OCI-LY3 (cell line): ENCODE data around the gene SFMBT1.

Experiments
- H2AFZ ChIP-seq: fragments of 200-600, 300-600 bp; shearing (Covaris generic); 2 replicates; pipeline ENCODE4 v1.6.0; 2014; ENCODE audit warnings: antibody characterized with exemption, low read depth, low read length
- H3K27ac ChIP-seq: fragments of 200-600, 300-600 bp; sonication (generic); 2 replicates; pipeline ENCODE4 v1.5.1; 2014; ENCODE audit warnings: mild to moderate bottlenecking, low read length, moderate library complexity, mixed read lengths
- H3K27me3 ChIP-seq: fragments of 200-600, 300-600 bp; sonication (generic); 2 replicates; pipeline ENCODE4 v1.6.1; 2014; ENCODE audit warnings: low read depth, low read length, mixed read lengths
- H3K36me3 ChIP-seq: fragments of 200-600, 300-600 bp; sonication (generic); replicated peaks from 2 replicates; pipeline ENCODE3; 2014; ENCODE audit warnings: low read depth, low read length, mixed read lengths
- H3K4me1 ChIP-seq: fragments of 300-600, 200-600 bp; sonication (generic); 2 replicates; pipeline ENCODE4 v1.6.1; 2014; ENCODE audit warnings: low read length, mixed read lengths
- H3K4me2 ChIP-seq: fragments of 200-600, 300-600 bp; sonication (generic); 2 replicates; pipeline ENCODE4 v1.6.1; 2014; ENCODE audit warnings: low read length, mixed read lengths
- H3K4me3 ChIP-seq: fragments of 300-600, 200-600 bp; sonication (generic); 2 replicates; pipeline ENCODE4 v1.5.1; 2014; ENCODE audit warnings: antibody characterized with exemption, mild to moderate bottlenecking, low read length, moderate library complexity
- H3K79me2 ChIP-seq: fragments of 300-600, 200-600 bp; shearing (Covaris generic); 2 replicates; pipeline ENCODE4 v1.6.1; 2014; ENCODE audit warnings: mild to moderate bottlenecking, low read length, mixed read lengths
- H3K9ac ChIP-seq: fragments of 300-600, 200-600 bp; shearing (Covaris generic); 2 replicates; pipeline ENCODE4 v1.6.0; 2014; ENCODE audit warnings: mild to moderate bottlenecking, low read length, moderate library complexity
- H3K9me3 ChIP-seq: fragments of 200-600, 300-600 bp; shearing (Covaris generic); 2 replicates; pipeline ENCODE4 v1.6.1; 2014; ENCODE audit warnings: low read length, mixed read lengths; ENCODE audit not compliant: insufficient read depth
- H4K20me1 ChIP-seq: fragments of 200-600, 300-600 bp; sonication (generic); 2 replicates; pipeline ENCODE4 v1.6.1; 2016; ENCODE audit warnings: low read length, mixed read lengths; ENCODE audit not compliant: insufficient read depth
- EZH2phosphoT487 ChIP-seq: fragments of 200-600 bp; shearing (Covaris generic); IDR thresholded peaks from 2 replicates; pipeline ENCODE4 v1.6.1; 2018; ENCODE audit warnings: antibody characterized with exemption, mixed run types, low read depth
- TF ChIP-seq, protein P1 (sequence below): fragments of 200-600, 300-600 bp; sonication (generic); IDR thresholded peaks from 2 replicates; pipeline ENCODE4 v1.5.1; 2014; ENCODE audit warnings: antibody characterized with exemption, low read length, low read depth

Gene SFMBT1

GRCh38 chr3:53046171-53047170 is 598 bp upstream of the SFMBT1 start:
- Histone ChIP-seq H4K20me1 (no peaks in the 10 kb centered on the region), H3K4me2 (peak overlapping the region; percentile 70), H3K9ac (peak overlapping the region; percentile 98), H3K79me2 (peaks cover 30% of the 10 kb centered on the region), H2AFZ (peak overlapping the region; percentile 72), H3K4me3 (peak overlapping the region; percentile 81), H3K4me1 (peaks cover 17% of the 10 kb centered on the region), H3K27me3 (peaks cover 5% of the 10 kb centered on the region; the same call in 1 of the 2 replicates), H3K36me3 (no peaks in the 10 kb centered on the region), H3K9me3 (no peaks in the 10 kb centered on the region), H3K27ac (peak overlapping the region; percentile 78; the same call in 1 of the 2 replicates)
- TF ChIP-seq, protein P1, sequence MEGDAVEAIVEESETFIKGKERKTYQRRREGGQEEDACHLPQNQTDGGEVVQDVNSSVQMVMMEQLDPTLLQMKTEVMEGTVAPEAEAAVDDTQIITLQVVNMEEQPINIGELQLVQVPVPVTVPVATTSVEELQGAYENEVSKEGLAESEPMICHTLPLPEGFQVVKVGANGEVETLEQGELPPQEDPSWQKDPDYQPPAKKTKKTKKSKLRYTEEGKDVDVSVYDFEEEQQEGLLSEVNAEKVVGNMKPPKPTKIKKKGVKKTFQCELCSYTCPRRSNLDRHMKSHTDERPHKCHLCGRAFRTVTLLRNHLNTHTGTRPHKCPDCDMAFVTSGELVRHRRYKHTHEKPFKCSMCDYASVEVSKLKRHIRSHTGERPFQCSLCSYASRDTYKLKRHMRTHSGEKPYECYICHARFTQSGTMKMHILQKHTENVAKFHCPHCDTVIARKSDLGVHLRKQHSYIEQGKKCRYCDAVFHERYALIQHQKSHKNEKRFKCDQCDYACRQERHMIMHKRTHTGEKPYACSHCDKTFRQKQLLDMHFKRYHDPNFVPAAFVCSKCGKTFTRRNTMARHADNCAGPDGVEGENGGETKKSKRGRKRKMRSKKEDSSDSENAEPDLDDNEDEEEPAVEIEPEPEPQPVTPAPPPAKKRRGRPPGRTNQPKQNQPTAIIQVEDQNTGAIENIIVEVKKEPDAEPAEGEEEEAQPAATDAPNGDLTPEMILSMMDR, result peak; percentile 32
- no peak for TF ChIP-seq EZH2phosphoT487

DNA sequence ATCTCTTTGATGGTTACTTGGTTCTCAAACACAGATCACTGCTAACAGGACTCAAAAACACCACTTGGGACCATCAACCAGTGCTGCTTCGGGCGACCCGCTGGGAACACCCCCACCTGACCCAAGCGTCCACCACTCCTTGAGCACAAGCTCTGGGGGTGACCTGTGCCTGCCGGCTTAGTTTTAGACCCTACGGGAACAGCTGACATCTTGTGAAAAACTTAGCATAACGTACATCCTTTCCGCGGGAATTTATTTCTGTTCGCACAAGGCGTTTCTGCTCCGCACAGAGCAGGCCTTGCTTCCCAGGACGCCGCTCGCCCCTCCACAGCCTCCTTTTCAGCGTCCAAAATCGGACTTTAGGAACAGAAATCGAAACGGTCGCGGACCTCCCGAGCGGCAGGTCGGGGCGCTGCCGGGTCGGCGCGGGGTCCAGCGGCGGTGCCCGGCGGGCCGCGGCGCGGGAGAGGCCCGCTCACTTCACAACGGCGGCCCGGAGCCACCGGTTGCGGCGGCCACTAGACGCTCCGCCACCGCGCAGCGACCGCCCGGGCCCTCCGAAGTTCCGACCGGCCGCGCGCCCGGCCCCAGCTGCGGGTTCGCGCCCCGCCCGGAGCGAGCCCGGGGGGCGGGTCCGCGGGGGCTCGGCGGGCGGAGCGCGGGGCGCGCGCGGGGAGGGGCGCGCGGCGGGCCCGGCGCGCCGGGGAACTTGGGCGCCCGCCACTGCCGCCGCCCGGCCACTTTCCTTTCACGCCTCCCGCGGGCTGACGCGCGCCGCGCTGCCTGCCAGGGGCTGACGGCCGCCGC is 959 bp downstream of the SFMBT1 start:
- Histone ChIP-seq H2AFZ (peak overlapping the region; percentile 60), H3K27ac (peak overlapping the region; percentile 21), H3K79me2 (peaks cover 39% of the 10 kb centered on the region), H3K9me3 (no peaks in the 10 kb centered on the region), H3K4me2 (peak overlapping the region; percentile 92), H3K4me1 (peaks cover 25% of the 10 kb centered on the region), H3K36me3 (no peaks in the 10 kb centered on the region), H3K4me3 (peak overlapping the region; percentile 81), H4K20me1 (no peaks in the 10 kb centered on the region), H3K9ac (peak overlapping the region; percentile 80), H3K27me3 (peaks cover 5% of the 10 kb centered on the region; the same call in 1 of the 2 replicates)
- TF ChIP-seq EZH2phosphoT487, result no peak
- TF ChIP-seq, protein P1, result no peak

DNA sequence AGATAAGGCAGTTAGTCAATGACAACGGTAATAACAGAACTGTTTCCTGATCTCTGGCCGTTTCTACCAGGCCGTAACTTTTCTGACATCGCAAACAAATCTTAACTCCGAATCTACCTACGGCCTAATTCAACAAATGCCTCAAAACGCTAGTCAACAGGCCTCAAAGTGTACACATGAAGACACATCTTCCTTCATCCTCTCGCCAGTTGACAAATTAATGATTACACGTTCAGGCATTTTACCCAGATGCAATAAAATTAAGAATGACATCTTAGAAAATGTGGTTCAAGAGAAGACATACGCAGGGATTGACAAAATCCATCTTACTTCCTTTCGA is 1.5 kb downstream of the SFMBT1 start:
- Histone ChIP-seq H2AFZ (no peak overlapping the region), H3K79me2 (peaks cover 41% of the 10 kb centered on the region), H4K20me1 (no peaks in the 10 kb centered on the region), H3K27ac (no peak overlapping the region), H3K27me3 (peaks cover 5% of the 10 kb centered on the region; the same call in 1 of the 2 replicates), H3K9me3 (no peaks in the 10 kb centered on the region), H3K4me2 (peak overlapping the region; percentile 92), H3K36me3 (no peaks in the 10 kb centered on the region), H3K4me1 (peaks cover 26% of the 10 kb centered on the region), H3K4me3 (peak overlapping the region; percentile 81), H3K9ac (peak overlapping the region; percentile 80)
- TF ChIP-seq, protein P1, result no peak
- TF ChIP-seq EZH2phosphoT487, result no peak
